Glutamatergic neuron (in vitro differentiated cells): ENCODE measurements around the gene FMO4. TPM values are rescaled to one million over a fixed set of nuclear protein-coding genes. Genes with fewer than 3 reads are reported as not detected.
"Not testable (repeated sequence)": the region's sequence is repeated elsewhere in the genome, so short reads cannot be mapped to it uniquely, and the experiment has no call there.

Experiments
- DNase-seq: peaks from one replicate; pipeline ENCODE4 v3.0.0; 2022
- H3K27ac Mint-ChIP-seq: one replicate; pipeline ENCODE4 v1.8.0; 2020; ENCODE audit warnings: mild to moderate bottlenecking, mixed read lengths, inconsistent platforms; ENCODE audit not compliant: unreplicated experiment
- H3K27me3 Mint-ChIP-seq: one replicate; pipeline ENCODE4 v1.8.0; 2020; ENCODE audit warnings: mild to moderate bottlenecking, moderate library complexity, mixed read lengths, inconsistent platforms; ENCODE audit not compliant: unreplicated experiment
- H3K36me3 Mint-ChIP-seq: one replicate; pipeline ENCODE4 v1.8.0; 2020; ENCODE audit warnings: mild to moderate bottlenecking, mixed read lengths, inconsistent platforms; ENCODE audit not compliant: unreplicated experiment
- H3K4me1 Mint-ChIP-seq: one replicate; pipeline ENCODE4 v1.8.0; 2020; ENCODE audit warnings: mild to moderate bottlenecking, low read depth, mixed read lengths, inconsistent platforms; ENCODE audit not compliant: unreplicated experiment
- H3K4me3 Mint-ChIP-seq: one replicate; pipeline ENCODE4 v1.8.0; 2020; ENCODE audit warnings: mild to moderate bottlenecking, mixed read lengths, inconsistent platforms; ENCODE audit not compliant: unreplicated experiment
- H3K9me3 Mint-ChIP-seq: one replicate; pipeline ENCODE4 v1.8.0; 2020; ENCODE audit warnings: mild to moderate bottlenecking, moderate library complexity, mixed read lengths, inconsistent platforms; ENCODE audit not compliant: unreplicated experiment
- CTCF ChIP-seq: fragments of 200-600 bp; sonication (generic); IDR thresholded peaks from one replicate; pipeline ENCODE4 v1.5.0; 2021; ENCODE audit not compliant: partially characterized antibody, unreplicated experiment
- total RNA-seq: library from RNA; stranded (reverse); fragmentation: NEBNext Ultra II Directional; extraction: Animal tissue kit (Norgen Biotek cat#: 25700); gene quantifications from one replicate; pipeline ENCODE4 v1.2.1, GENCODE V29; 2021; ENCODE audit not compliant: unreplicated experiment

Gene FMO4
- total RNA-seq, 1 donor from 2014 or later, result 0.56 TPM

DNA sequence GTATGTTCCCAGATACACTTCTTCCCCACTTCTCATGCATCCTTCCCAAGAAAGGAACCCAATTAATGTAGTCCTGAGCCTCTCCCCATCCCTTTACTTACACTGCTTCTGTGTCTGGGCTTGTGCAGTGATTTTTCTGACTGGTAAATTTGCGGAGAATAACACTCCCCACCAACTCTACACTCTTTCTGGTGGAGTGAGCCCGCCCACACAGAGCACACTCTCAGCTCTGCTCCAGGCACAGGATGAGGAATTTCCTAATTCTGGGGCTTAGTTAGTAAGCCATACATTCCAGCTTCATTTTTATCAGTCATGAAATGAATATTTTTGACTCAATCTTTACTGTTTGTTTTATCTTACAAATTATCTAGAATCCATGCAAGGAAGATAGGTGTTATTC lies 38.6 kb downstream of the FMO4 start:
- H3K4me3 Mint-ChIP-seq, result no peak overlapping the region
- no peaks in the 10 kb centered on the region for H3K36me3 Mint-ChIP-seq
- no peak for TF ChIP-seq CTCF
- no peaks in the 10 kb centered on the region for H3K4me1 Mint-ChIP-seq
- DNase-seq, result no peak
- H3K27ac Mint-ChIP-seq, result no peak overlapping the region
- H3K27me3 Mint-ChIP-seq, result no peaks in the 10 kb centered on the region
- no peaks in the 10 kb centered on the region for H3K9me3 Mint-ChIP-seq

GRCh38 chr1:171355727-171356126 lies 41.7 kb downstream of the FMO4 start:
- H3K4me3 Mint-ChIP-seq, result no peak overlapping the region
- H3K36me3 Mint-ChIP-seq, result no peaks in the 10 kb centered on the region
- no peaks in the 10 kb centered on the region for H3K9me3 Mint-ChIP-seq
- no peaks in the 10 kb centered on the region for H3K27me3 Mint-ChIP-seq
- H3K4me1 Mint-ChIP-seq, result no peaks in the 10 kb centered on the region
- no peak overlapping the region for H3K27ac Mint-ChIP-seq
- no peak for DNase-seq
- TF ChIP-seq CTCF, result no peak

DNA sequence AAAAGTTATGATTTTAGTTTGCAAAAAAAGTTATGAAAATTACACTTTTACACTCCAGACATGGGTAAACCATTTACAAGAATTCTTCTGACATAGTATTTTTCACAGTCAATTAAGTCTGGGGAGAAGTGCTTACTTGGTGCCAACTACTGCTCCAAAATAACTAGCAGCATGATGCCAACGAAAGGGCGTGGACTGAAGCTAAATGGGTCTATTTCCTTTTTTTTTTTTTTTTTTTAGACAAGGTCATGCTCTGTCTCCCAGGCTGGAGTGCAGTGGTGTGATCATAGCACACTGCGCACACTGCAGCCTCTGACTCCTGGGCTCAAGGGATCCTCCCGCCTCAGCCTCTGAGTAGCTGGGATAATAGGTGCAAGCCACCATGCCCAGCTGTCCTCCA lies 43.2 kb downstream of the FMO4 start:
- Mint-ChIP-seq H3K27me3 (no peaks in the 10 kb centered on the region), H3K4me3 (no peak overlapping the region), H3K27ac (no peak overlapping the region), H3K4me1 (no peaks in the 10 kb centered on the region), H3K36me3 (no peaks in the 10 kb centered on the region), H3K9me3 (peaks cover 1% of the 10 kb centered on the region)
- DNase-seq, result no peak
- no peak for TF ChIP-seq CTCF

DNA sequence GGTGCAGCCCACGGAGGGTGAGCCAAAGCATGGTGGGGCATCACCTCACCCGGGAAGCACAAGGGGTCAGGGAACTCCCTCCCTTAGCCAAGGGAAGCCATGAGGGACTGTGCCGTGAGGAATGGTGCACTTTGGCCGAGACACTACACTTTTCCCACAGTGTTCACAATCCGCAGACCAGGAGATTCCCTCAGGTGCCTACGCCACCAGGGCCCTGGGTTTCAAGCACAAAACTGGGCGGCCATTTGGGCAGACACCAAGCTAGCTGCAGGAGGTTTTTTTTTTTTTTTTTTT lies 45.3 kb downstream of the FMO4 start:
- not testable (repeated sequence) for DNase-seq, H3K4me1 Mint-ChIP-seq, H3K27me3 Mint-ChIP-seq, H3K4me3 Mint-ChIP-seq, H3K27ac Mint-ChIP-seq, H3K36me3 Mint-ChIP-seq, H3K9me3 Mint-ChIP-seq

DNA sequence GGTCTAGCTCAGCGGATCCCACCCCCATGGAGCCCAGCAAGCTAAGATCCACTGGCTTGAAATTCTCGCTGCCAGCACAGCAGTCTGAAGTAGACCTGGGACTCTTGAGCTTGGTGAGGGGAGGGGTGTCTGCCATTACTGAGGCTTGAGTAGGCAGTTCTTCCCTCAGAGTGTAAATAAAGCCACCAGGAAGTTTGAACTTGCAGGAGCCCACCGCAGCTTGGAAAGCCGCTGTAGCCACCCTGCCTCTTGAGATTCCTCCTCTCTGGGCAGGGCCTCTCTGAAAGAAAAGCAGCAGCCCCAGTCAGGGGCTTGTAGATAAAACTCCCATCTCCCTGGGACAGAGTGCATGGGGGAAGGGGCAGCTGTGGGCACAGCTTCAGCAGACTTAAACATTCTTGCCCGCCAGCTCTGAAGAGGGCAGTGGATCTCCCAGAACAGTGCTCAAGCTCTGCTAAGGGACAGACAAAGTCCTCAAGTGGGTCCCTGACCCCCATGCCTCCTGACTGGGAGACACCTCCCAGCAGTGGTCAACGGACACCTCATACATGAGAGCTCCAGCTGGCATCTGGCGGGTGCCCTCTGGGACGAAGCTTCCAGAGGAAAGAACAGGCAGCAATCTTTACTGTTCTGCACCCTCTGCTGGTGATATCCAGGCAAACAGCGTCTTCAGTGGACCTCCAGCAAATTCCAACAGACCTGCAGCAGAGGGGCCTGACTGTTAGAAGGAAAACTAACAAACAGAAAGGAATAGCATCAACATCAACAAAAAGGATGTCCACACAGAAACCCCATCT lies 45.9 kb downstream of the FMO4 start:
- H3K4me1 Mint-ChIP-seq, H3K27ac Mint-ChIP-seq, H3K4me3 Mint-ChIP-seq, H3K9me3 Mint-ChIP-seq, H3K36me3 Mint-ChIP-seq, H3K27me3 Mint-ChIP-seq: not testable (repeated sequence)
- peak; percentile 27 for DNase-seq

GRCh38 chr1:171366085-171366484 lies 52.1 kb downstream of the FMO4 start:
- no peak for TF ChIP-seq CTCF
- no peaks in the 10 kb centered on the region for H3K36me3 Mint-ChIP-seq
- H3K27me3 Mint-ChIP-seq, result no peaks in the 10 kb centered on the region
- no peak for DNase-seq
- no peak overlapping the region for H3K27ac Mint-ChIP-seq
- peaks cover 9% of the 10 kb centered on the region for H3K9me3 Mint-ChIP-seq
- no peak overlapping the region for H3K4me3 Mint-ChIP-seq
- no peaks in the 10 kb centered on the region for H3K4me1 Mint-ChIP-seq
